AG04450 (cell line): ENCODE results near the gene BRD9. TPM values are rescaled to one million over a fixed set of nuclear protein-coding genes. Genes with fewer than 3 reads are reported as not detected.
"Not testable (repeated sequence)": the region's sequence is repeated elsewhere in the genome, so short reads cannot be mapped to it uniquely, and the experiment has no call there.

Experiments used
- CTCF ChIA-PET: fragments of 300-600, 350-600 bp; formaldehyde crosslinking; extraction: SDS; loops from one replicate; lab custom pipeline; 2022; ENCODE audit warnings: antibody characterized with exemption, inconsistent platforms; lab: Charles Lee
- POLR2A ChIA-PET: fragments of 350-600 bp; formaldehyde crosslinking; extraction: SDS; loops from one replicate; lab custom pipeline; 2021; ENCODE audit warnings: antibody characterized with exemption, inconsistent platforms; lab: Yijun Ruan, JAX
- DNase-seq: peaks from one replicate; pipeline ENCODE4 v3.0.0-alpha.2; 2011; ENCODE audit warnings: low read depth, low spot score
- H3K27ac ChIP-seq: one replicate; pipeline ENCODE4 v1.5.1; 2012; ENCODE audit warnings: low read depth, low read length, control low read depth
- H3K27me3 ChIP-seq: one replicate; pipeline ENCODE4 v1.6.0; 2012; ENCODE audit warnings: low read length; ENCODE audit not compliant: control insufficient read depth, insufficient read depth
- H3K4me3 ChIP-seq: 2 replicates; pipeline ENCODE4 v1.5.1; 2011; ENCODE audit warnings: mild to moderate bottlenecking, low read depth, low read length, control low read depth
- H3K9me3 ChIP-seq: 2 replicates; pipeline ENCODE4 v1.5.1; 2012; ENCODE audit warnings: low read length; ENCODE audit not compliant: control insufficient read depth, insufficient read depth
- polyA plus RNA-seq: library from polyadenylated mRNA; depleted of rRNA; stranded (reverse); fragments of >200 nt; gene quantifications from 2 replicates; pipeline ENCODE4 v1.2.3, GENCODE V29; 2011

BRD9 gene
- polyA plus RNA-seq, 1 experiment = 10.6 TPM

- H3K27me3 ChIP-seq, DNase-seq, CTCF ChIA-PET, POLR2A ChIA-PET, H3K27ac ChIP-seq, H3K4me3 ChIP-seq, H3K9me3 ChIP-seq: not testable (repeated sequence)
Measured at GRCh38 chr5:845676-846601, 46.7 kb downstream of the BRD9 start.

- H3K27me3 ChIP-seq, H3K4me3 ChIP-seq, CTCF ChIA-PET, H3K9me3 ChIP-seq, POLR2A ChIA-PET, H3K27ac ChIP-seq, DNase-seq: not testable (repeated sequence)
Measured at GRCh38 chr5:845031-845675, 47.4 kb downstream of the BRD9 start.

GRCh38 chr5:844426-844825, 48.2 kb downstream of the BRD9 start:
- DNase-seq, H3K9me3 ChIP-seq, CTCF ChIA-PET, H3K27me3 ChIP-seq, POLR2A ChIA-PET, H3K27ac ChIP-seq, H3K4me3 ChIP-seq: not testable (repeated sequence)

GRCh38 chr5:843926-844325, 48.7 kb downstream of the BRD9 start:
- H3K9me3 ChIP-seq, CTCF ChIA-PET, POLR2A ChIA-PET, H3K27me3 ChIP-seq, DNase-seq, H3K27ac ChIP-seq, H3K4me3 ChIP-seq: not testable (repeated sequence)

- DNase-seq, POLR2A ChIA-PET, H3K27me3 ChIP-seq, CTCF ChIA-PET, H3K9me3 ChIP-seq, H3K27ac ChIP-seq, H3K4me3 ChIP-seq: not testable (repeated sequence)
Measured at GRCh38 chr5:843371-843770, 49.2 kb downstream of the BRD9 start.

GRCh38 chr5:842402-843221, 50.0 kb downstream of the BRD9 start:
- H3K4me3 ChIP-seq, H3K27ac ChIP-seq, POLR2A ChIA-PET, DNase-seq, H3K9me3 ChIP-seq, CTCF ChIA-PET, H3K27me3 ChIP-seq: not testable (repeated sequence)

GRCh38 chr5:841531-842401, 50.8 kb downstream of the BRD9 start:
- H3K27ac ChIP-seq, H3K9me3 ChIP-seq, H3K27me3 ChIP-seq, CTCF ChIA-PET, DNase-seq, H3K4me3 ChIP-seq, POLR2A ChIA-PET: not testable (repeated sequence)

GRCh38 chr5:840974-841435, 51.6 kb downstream of the BRD9 start:
- DNase-seq, H3K4me3 ChIP-seq, H3K27ac ChIP-seq, POLR2A ChIA-PET, CTCF ChIA-PET, H3K27me3 ChIP-seq, H3K9me3 ChIP-seq: not testable (repeated sequence)

GRCh38 chr5:840118-840973, 52.3 kb downstream of the BRD9 start:
- H3K27me3 ChIP-seq, POLR2A ChIA-PET, DNase-seq, H3K4me3 ChIP-seq, H3K9me3 ChIP-seq, H3K27ac ChIP-seq, CTCF ChIA-PET: not testable (repeated sequence)

- H3K9me3 ChIP-seq, H3K27me3 ChIP-seq, CTCF ChIA-PET, H3K4me3 ChIP-seq, POLR2A ChIA-PET, DNase-seq, H3K27ac ChIP-seq: not testable (repeated sequence)
Measured at GRCh38 chr5:838431-838851, 54.2 kb downstream of the BRD9 start.
